CD4-positive, CD25-positive, alpha-beta regulatory T cell (primary cell): ENCODE measurements around the gene KRTAP6-1. TPM values are rescaled to one million over a fixed set of nuclear protein-coding genes. Genes with fewer than 3 reads are reported as not detected.

Source experiments
- ATAC-seq, 2 donors: fragments of 150-1000 bp; cut with Tn5 transposase; one replicate each; pipeline ENCODE4 v1.10.0; 2021; ENCODE audit warnings: low read depth in 2 of 2, moderate number of reproducible peaks in 2 of 2, moderate library complexity in 1 of 2
- DNase-seq, 3 donors: peaks; one replicate each; pipeline versions ENCODE4 v3.0.0 to v3.0.0-alpha.2; 2012 to 2022; ENCODE audit warnings: mixed read lengths in 1 of 3
- H3K27ac ChIP-seq: one replicate; pipeline ENCODE4 v1.7.0; 2013; ENCODE audit warnings: mild to moderate bottlenecking, low read length; ENCODE audit not compliant: insufficient read depth, poor library complexity, severe bottlenecking
- H3K27me3 ChIP-seq: one replicate; pipeline ENCODE4 v1.7.0; 2013; ENCODE audit warnings: low read length; ENCODE audit not compliant: control insufficient read depth, insufficient read depth
- H3K36me3 ChIP-seq: one replicate; pipeline ENCODE4 v1.7.0; 2013; ENCODE audit warnings: mild to moderate bottlenecking, low read length, moderate library complexity; ENCODE audit not compliant: control insufficient read depth, insufficient read depth
- H3K4me1 ChIP-seq: 2 replicates; pipeline ENCODE4 v1.7.0; 2013; ENCODE audit warnings: mild to moderate bottlenecking, low read length; ENCODE audit not compliant: insufficient read depth, control insufficient read depth, poor library complexity, severe bottlenecking
- H3K4me3 ChIP-seq: one replicate; pipeline ENCODE4 v1.7.0; 2013; ENCODE audit warnings: low read depth, mild to moderate bottlenecking, low read length, moderate library complexity
- H3K9me3 ChIP-seq, 2 experiments: 1 replicate in 1 of 2; 2 replicates in 1 of 2; pipeline ENCODE4 v1.7.0; 2013; ENCODE audit warnings: low read length in 2 of 2, mild to moderate bottlenecking in 1 of 2, moderate library complexity in 1 of 2; ENCODE audit not compliant: control insufficient read depth in 2 of 2
- H3K27ac Mint-ChIP-seq, 3 donors: one replicate each; pipeline ENCODE4 v1.8.0; 2020 to 2022; ENCODE audit warnings: mild to moderate bottlenecking in 3 of 3, mixed read lengths in 3 of 3, moderate library complexity in 2 of 3
- H3K27me3 Mint-ChIP-seq: one replicate; pipeline ENCODE4 v1.8.0; 2022; ENCODE audit warnings: mild to moderate bottlenecking, mixed read lengths
- H3K36me3 Mint-ChIP-seq: one replicate; pipeline ENCODE4 v1.8.0; 2020; ENCODE audit warnings: mixed read lengths
- H3K4me1 Mint-ChIP-seq, 4 donors: one replicate each; pipeline ENCODE4 v1.8.0; 2020 to 2022; ENCODE audit warnings: mixed read lengths in 4 of 4, mild to moderate bottlenecking in 1 of 4
- H3K4me3 Mint-ChIP-seq, 4 donors: one replicate each; pipeline ENCODE4 v1.8.0; 2020 to 2022; ENCODE audit warnings: mild to moderate bottlenecking in 4 of 4, mixed read lengths in 4 of 4, moderate library complexity in 3 of 4
- H3K9me3 Mint-ChIP-seq, 7 donors: one replicate each; pipeline ENCODE4 v1.8.0; 2020 to 2022; ENCODE audit warnings: mixed read lengths in 7 of 7, mild to moderate bottlenecking in 3 of 7, moderate library complexity in 2 of 7
- polyA plus RNA-seq, 4 donors: library from polyadenylated mRNA; unstranded; fragments of 300-500 nt; fragmentation: Illumina TruSeq; gene quantifications; one replicate each; pipeline ENCODE4 v1.2.3, GENCODE V29; 2021
- total RNA-seq: library from RNA; stranded (reverse); gene quantifications from one replicate; pipeline ENCODE4 v1.2.3, GENCODE V29; 2022

Gene KRTAP6-1
- total and polyA plus RNA-seq, 5 donors from 2014 or later = not detected

- no peaks in the 10 kb centered on the region for H3K4me1 ChIP-seq
- Mint-ChIP-seq H3K4me1 (no peaks in the 10 kb centered on the region), H3K36me3 (no peaks in the 10 kb centered on the region), H3K4me3 (no peak overlapping the region), H3K27ac (no peak overlapping the region), H3K27me3 (no peaks in the 10 kb centered on the region), H3K9me3 (peaks cover 0 to 4% (median 3%) of the 10 kb centered on the region in 7 donors)
- no peaks in the 10 kb centered on the region for H3K9me3 ChIP-seq
- no peak overlapping the region for H3K4me3 ChIP-seq
- no peak overlapping the region for H3K27ac ChIP-seq
- no peaks in the 10 kb centered on the region for H3K36me3 ChIP-seq
- DNase-seq = no peak
- no peak for ATAC-seq
- H3K27me3 ChIP-seq = no peaks in the 10 kb centered on the region
These were observed 11.9 kb upstream of the KRTAP6-1 start for GRCh38 chr21:30625449-30626165.

GRCh38 chr21:30623362-30623761 is 9.6 kb upstream of the KRTAP6-1 start:
- no peaks in the 10 kb centered on the region for H3K4me1 ChIP-seq
- H3K36me3 Mint-ChIP-seq = no peaks in the 10 kb centered on the region
- peaks cover 0 to 4% (median 3%) of the 10 kb centered on the region in 7 donors for H3K9me3 Mint-ChIP-seq
- no peak overlapping the region for H3K27ac Mint-ChIP-seq
- H3K27ac ChIP-seq = no peak overlapping the region
- H3K4me3 Mint-ChIP-seq = no peak overlapping the region
- ATAC-seq (no peak), DNase-seq (no peak)
- H3K36me3 ChIP-seq = no peaks in the 10 kb centered on the region
- H3K4me3 ChIP-seq = no peak overlapping the region
- no peaks in the 10 kb centered on the region for H3K9me3 ChIP-seq
- no peaks in the 10 kb centered on the region for H3K27me3 Mint-ChIP-seq
- H3K4me1 Mint-ChIP-seq = no peaks in the 10 kb centered on the region
- H3K27me3 ChIP-seq = no peaks in the 10 kb centered on the region

- Mint-ChIP-seq H3K36me3 (no peaks in the 10 kb centered on the region), H3K27ac (no peak within 1 kb of the TSS), H3K4me1 (no peaks in the 10 kb centered on the region), H3K9me3 (peaks cover 0 to 4% (median 3%) of the 10 kb centered on the region in 7 donors), H3K27me3 (no peaks in the 10 kb centered on the region), H3K4me3 (no peak within 1 kb of the TSS)
- no peaks in the 10 kb centered on the region for H3K4me1 ChIP-seq
- no peak for DNase-seq
- H3K36me3 ChIP-seq = no peaks in the 10 kb centered on the region
- no peak within 1 kb of the TSS for H3K4me3 ChIP-seq
- no peaks in the 10 kb centered on the region for H3K27me3 ChIP-seq
- ATAC-seq = no peak
- H3K27ac ChIP-seq = no peak within 1 kb of the TSS
- no peaks in the 10 kb centered on the region for H3K9me3 ChIP-seq
These were observed 6.8 kb upstream of the KRTAP6-1 start, which contains the start of gene KRTAP20-4 for GRCh38 chr21:30620522-30620921. TSS of gene KRTAP20-4 (plus strand) at chr21:30620627.

GRCh38 chr21:30620080-30620479 is 6.3 kb upstream of the KRTAP6-1 start:
- H3K4me1 ChIP-seq = no peaks in the 10 kb centered on the region
- no peaks in the 10 kb centered on the region for H3K27me3 ChIP-seq
- Mint-ChIP-seq H3K9me3 (peaks cover 0 to 4% (median 3%) of the 10 kb centered on the region in 7 donors), H3K4me3 (no peak overlapping the region), H3K36me3 (no peaks in the 10 kb centered on the region), H3K27me3 (no peaks in the 10 kb centered on the region), H3K4me1 (no peaks in the 10 kb centered on the region), H3K27ac (no peak overlapping the region)
- no peak overlapping the region for H3K27ac ChIP-seq
- H3K4me3 ChIP-seq = no peak overlapping the region
- DNase-seq (no peak), ATAC-seq (no peak)
- H3K36me3 ChIP-seq = no peaks in the 10 kb centered on the region
- no peaks in the 10 kb centered on the region for H3K9me3 ChIP-seq

GRCh38 chr21:30616125-30616524 is 2.4 kb upstream of the KRTAP6-1 start, which contains the start of gene KRTAP20-1:
TSS of gene KRTAP20-1 (plus strand) at chr21:30616425. CDS start at chr21:30616455, 30 bp downstream.
- no peak for ATAC-seq
- H3K4me3 Mint-ChIP-seq = no peak within 1 kb of the TSS
- no peak within 1 kb of the TSS for H3K27ac ChIP-seq

GRCh38 chr21:30615199-30615598 is 1.5 kb upstream of the KRTAP6-1 start:
- Mint-ChIP-seq H3K27ac (no peak overlapping the region), H3K4me1 (no peaks in the 10 kb centered on the region), H3K27me3 (no peaks in the 10 kb centered on the region), H3K36me3 (no peaks in the 10 kb centered on the region), H3K9me3 (peaks cover 0 to 7% (median 0%) of the 10 kb centered on the region in 7 donors), H3K4me3 (peak overlapping the region in 1 of 4 donors; percentile 33)
- H3K9me3 ChIP-seq = no peaks in the 10 kb centered on the region
- no peaks in the 10 kb centered on the region for H3K27me3 ChIP-seq
- no peaks in the 10 kb centered on the region for H3K4me1 ChIP-seq
- DNase-seq (no peak), ATAC-seq (no peak)
- no peak overlapping the region for H3K4me3 ChIP-seq
- H3K27ac ChIP-seq = no peak overlapping the region
- H3K36me3 ChIP-seq = no peaks in the 10 kb centered on the region

More at GRCh38 chr21:30616125-30616524, 2.4 kb upstream of the KRTAP6-1 start, which contains the start of gene KRTAP20-1:
- H3K27ac Mint-ChIP-seq = no peak within 1 kb of the TSS
- no peaks in the 10 kb centered on the region for H3K4me1 Mint-ChIP-seq
- H3K27me3 Mint-ChIP-seq = no peaks in the 10 kb centered on the region
- H3K4me1 ChIP-seq = no peaks in the 10 kb centered on the region
- no peaks in the 10 kb centered on the region for H3K9me3 ChIP-seq
- H3K9me3 Mint-ChIP-seq = peaks cover 0 to 5% (median 0%) of the 10 kb centered on the region in 7 donors
- H3K36me3 Mint-ChIP-seq = no peaks in the 10 kb centered on the region
- H3K4me3 ChIP-seq = no peak within 1 kb of the TSS
- no peaks in the 10 kb centered on the region for H3K27me3 ChIP-seq
- no peaks in the 10 kb centered on the region for H3K36me3 ChIP-seq
- no peak for DNase-seq

- H3K9me3 Mint-ChIP-seq = peaks cover 0 to 7% (median 2%) of the 10 kb centered on the region in 7 donors
- no peak overlapping the region for H3K4me3 Mint-ChIP-seq
- no peak overlapping the region for H3K27ac ChIP-seq
- no peaks in the 10 kb centered on the region for H3K27me3 Mint-ChIP-seq
- no peak overlapping the region for H3K27ac Mint-ChIP-seq
- no peak for ATAC-seq
- H3K9me3 ChIP-seq = no peaks in the 10 kb centered on the region
- H3K4me1 Mint-ChIP-seq = no peaks in the 10 kb centered on the region
- no peaks in the 10 kb centered on the region for H3K4me1 ChIP-seq
- DNase-seq = no peak
- no peak overlapping the region for H3K4me3 ChIP-seq
- no peaks in the 10 kb centered on the region for H3K36me3 Mint-ChIP-seq
- H3K27me3 ChIP-seq = no peaks in the 10 kb centered on the region
- H3K36me3 ChIP-seq = no peaks in the 10 kb centered on the region
These were observed 1.6 kb downstream of the KRTAP6-1 start for GRCh38 chr21:30612132-30612531.

GRCh38 chr21:30605968-30606367 is 7.8 kb downstream of the KRTAP6-1 start:
- DNase-seq = no peak
- Histone ChIP-seq H3K4me3 (no peak overlapping the region), H3K4me1 (no peaks in the 10 kb centered on the region), H3K27me3 (no peaks in the 10 kb centered on the region), H3K9me3 (no peaks in the 10 kb centered on the region), H3K36me3 (no peaks in the 10 kb centered on the region), H3K27ac (no peak overlapping the region)
- peaks cover 0 to 13% (median 3%) of the 10 kb centered on the region in 7 donors for H3K9me3 Mint-ChIP-seq
- H3K4me3 Mint-ChIP-seq = no peak overlapping the region
- ATAC-seq = no peak
- H3K27me3 Mint-ChIP-seq = peaks cover 4% of the 10 kb centered on the region
- H3K36me3 Mint-ChIP-seq = no peaks in the 10 kb centered on the region
- H3K27ac Mint-ChIP-seq = no peak overlapping the region
- no peaks in the 10 kb centered on the region for H3K4me1 Mint-ChIP-seq
